ENCODE data around the gene CARD10.
A peak's percentile ranks its signal among the peaks of the same experiment; 100 is the strongest.

The CARD10 gene

DNA sequence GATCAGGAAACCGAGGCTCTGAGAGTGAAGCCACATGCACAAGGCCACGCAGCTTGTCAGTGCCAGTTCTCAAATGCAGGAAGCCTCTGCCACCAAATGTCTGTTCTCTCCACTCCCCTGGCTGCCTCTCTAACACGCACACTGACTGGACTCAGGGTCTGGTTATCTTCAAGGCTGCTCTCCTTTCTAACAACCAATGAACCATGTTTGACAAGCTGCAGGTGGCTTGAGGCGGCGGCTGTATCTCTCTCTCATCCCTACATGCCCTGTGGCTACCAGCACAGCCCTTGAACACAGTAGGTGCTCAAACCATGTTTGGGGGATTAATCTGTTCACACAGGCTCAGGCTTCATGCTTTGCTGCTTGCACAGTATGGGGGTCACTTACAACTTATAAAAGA is 56.8 kb downstream of the CARD10 start:
- DNase-seq = no peak

DNA sequence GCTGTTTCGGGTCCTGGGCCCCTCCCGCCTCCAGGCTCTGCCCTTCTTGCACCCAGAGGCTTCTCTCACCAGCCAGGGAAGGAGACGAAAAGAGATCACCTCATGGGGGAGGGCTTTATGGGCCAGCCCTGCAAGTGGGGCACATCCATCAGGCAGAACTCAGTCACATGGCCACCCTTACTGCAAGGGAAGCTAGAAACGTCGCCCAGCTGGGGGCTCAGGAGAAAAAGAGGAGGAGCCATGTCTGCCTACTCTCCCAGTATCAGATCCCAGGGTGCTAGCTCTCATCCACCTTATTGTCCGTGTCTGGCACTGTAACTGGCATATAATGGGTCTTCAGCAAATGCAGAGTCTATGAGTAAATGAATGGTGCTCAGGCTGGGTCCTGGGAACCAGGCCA is 57.3 kb downstream of the CARD10 start:
- DNase-seq = no peak

DNA sequence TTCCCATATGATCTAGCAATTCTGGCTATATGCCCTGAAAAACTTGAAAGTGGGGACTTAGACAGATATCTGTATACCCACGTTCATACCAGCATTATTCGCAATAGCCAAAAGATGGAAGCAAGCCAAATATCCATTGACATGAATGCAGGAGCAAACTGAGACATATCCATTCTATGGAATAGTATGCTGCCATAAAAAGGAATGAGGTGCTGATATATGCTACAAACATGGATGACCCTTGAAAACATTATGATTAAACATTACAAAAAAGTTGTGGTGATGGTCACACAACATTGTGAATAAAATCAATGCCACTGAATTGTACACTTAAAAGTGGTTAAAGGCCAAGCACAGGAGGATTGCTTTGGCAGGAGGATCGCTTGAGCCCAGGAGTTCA is 58.5 kb downstream of the CARD10 start:
- no peak for DNase-seq

DNA sequence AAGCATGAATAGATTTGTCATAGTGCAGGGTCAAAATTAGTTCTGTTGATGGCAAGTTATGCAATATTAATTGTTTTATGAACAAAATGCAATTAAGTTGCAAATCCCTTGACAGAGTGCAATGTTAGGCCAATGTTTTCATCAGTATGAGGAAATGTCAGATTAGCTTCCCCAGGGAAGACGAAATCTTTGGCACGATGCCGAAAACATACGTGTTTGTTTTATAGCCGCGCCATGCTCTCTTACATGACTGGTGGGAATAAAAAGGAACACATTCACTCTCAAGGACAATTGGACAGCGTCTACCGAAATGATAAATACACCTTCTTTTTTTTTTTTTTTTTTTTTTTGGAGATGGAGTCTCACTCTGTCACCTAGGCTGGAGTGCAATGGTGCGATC is 60.0 kb downstream of the CARD10 start:
- DNase-seq = peak; percentile 43

DNA sequence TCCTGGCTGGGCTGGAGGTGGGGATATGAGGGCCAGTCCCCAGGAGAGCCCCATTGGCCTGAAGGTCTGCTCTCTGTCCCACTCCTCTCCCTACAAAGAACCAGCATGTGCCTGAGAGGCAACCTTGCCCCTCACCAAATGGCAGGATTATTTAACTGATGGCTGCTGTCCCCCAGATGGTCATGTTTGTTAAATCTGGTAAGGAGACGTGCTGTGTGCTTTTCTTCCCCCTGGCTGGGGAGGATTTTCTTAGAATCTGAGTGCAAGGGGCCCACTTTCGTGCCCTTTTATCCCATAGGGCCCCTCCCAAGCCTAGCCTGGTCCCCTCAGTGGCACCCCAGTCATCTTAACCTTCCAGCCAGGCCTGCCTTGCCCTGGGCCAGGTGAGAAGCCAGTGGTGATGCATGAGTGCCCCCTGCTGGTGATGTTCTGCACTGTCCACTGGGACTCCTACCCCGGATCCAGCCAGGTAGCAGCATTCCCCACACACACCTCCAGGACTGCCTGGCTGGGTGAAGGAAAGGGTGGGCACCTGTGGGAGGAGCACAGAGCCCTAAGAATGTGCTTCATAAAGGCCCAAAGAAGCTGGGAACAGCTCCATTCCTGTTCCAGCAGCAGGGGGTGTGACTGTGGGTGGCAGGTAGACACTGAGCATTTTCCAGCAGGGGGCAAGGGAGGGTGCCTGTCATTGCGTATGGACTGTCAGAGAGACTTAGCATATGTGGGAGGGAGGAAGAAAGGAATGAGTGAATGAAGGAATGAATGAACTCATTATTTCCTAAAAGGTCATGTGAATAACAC is 61.9 kb downstream of the CARD10 start:
- DNase-seq = peak; percentile 51

DNA sequence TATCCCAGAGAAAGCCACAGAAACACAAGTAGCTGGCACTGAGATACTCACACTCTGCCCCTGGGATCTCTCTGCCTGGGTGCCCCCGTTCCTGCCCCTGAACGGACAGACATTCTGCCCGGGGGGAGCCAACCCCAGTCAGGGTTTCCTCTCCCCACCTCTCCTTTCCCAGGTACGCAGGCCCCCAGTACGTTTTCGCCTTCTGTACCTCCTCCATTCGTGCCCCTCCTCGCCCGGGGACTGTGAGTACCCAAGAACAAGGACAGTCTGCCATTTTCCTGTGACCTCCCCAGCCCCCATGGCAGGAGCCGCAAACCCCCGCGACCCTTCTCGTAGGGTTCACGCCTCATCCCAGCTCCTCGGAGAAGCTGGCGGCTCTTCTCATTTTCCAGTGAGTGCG is 62.9 kb downstream of the CARD10 start:
- DNase-seq = no peak

DNA sequence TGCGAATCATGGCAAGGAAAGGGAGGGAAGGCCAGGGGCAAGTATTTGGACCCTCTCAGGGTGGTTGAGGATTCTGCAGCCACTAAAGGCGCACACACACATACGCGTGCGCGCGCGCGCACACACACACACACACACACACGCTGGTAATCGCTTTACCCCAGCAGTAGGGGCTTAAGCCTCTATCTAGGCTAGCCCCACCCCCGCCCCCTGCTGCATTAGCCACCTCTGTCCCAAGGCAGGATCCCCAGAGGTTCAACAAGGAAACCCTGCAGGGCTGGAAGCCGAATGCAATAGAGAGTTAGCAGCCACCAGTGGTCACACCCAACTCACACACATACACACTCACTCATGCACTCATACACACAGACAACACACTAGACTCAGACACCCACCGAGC is 63.3 kb downstream of the CARD10 start:
- no peak for DNase-seq

DNA sequence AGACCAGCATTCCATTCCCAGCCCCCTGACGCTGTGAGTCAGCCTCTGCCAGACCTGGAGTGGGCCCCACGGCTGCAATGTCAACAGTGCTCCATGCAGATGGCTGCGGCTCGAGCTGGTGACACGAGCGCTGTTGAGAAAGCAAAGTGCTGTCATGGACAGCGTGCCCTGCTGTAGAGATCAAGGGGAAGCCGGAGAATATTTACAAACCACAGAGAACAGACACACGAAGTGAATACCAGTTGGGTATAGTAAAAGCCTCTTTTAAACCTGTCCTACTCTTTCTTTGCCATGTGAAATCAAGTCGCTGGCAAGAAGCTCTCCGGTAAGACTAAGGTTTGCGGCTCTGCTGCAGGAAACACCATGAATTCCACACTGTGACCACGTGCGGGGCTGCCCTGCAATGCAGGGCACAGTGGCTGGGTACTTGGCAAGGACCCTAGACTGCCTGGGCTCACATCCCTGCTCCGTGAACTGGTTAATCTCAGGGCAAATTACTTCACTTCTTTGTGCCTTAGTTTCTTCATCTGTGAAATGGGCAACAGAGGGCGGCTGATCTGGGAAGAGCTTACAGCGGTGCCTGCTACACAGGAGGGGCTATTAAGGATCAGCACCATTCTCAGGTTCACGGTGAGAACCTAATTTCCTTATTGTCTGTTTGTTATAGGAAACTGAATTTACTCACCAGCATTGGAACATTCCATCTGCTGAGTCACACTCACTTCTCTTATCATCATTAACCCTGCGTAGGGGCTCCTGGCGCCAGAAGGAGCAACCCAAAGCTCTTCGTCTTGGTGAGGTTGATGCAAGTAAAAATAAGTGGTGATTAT is 64.1 kb downstream of the CARD10 start:
- no peak for DNase-seq

DNA sequence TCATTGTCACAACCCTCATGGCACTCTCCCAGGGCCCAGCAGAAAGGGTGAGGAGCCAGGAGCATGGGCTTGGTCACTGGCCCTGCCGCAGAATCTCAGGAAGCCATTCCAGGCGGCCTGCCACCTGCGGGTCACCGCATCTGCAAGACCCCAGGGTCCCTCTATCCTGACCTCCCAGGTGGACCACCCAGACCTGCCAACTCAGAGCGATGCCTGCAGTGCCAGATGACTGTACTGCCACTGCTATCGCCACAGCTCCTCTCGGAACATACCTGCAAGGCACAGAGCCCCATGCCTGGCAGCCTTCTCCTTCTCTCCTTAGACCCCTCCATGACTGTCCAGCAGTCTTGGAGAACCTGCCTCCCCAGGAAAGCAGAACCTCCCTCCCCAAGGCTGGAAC is 65.5 kb downstream of the CARD10 start:
- no peak for DNase-seq

DNA sequence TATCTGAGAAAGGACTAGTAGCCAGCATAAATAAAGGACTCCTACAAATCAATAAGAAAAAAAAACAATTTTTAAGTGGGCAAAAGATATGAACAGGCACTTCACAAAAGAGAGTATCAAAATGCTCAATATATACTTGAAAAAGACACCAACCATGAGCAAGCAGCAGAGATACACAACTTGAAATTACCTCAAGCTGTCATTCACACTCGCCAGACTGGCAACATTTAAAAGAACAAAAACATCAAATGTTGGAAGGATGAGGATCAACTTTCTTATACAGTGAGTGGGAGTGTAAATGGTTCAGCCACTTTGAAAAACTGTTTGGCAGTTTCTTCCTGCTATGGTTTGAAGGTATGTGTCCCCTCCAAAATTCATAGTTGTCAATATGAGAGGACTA is 68.0 kb downstream of the CARD10 start:
- DNase-seq = no peak

DNA sequence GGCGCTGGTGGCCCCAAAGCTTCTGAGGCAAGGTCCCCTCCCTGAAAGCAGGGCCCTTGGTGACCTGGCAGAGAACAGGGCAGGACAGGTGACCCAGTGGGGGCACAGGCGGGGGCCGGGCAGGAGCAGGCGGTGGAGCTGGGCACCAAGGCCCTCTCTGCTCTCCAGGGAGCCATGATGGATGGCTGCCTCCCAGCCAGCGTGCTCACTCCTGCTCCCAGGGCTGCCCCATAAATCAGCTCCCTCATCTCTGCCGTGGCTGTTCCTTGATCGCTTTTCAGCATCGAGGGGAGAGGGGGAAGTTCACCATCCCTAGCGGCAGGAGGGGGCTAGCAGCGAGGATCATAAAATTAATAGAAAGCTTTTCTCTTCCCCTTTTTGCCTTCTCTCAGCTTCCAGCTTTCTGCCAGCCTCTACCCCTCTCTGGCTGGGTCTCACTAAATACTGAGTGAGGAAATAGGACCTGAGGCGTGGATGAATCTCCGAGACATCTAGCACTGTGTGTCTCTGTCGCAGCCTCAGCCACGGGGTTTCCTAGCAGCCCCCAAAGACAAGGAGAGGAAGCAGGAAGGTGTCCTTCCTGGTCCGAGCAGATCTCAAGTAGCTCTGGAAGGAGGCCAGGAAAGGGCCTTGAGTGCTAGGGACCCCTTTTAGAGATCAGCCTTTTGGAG is 69.7 kb downstream of the CARD10 start:
- DNase-seq = no peak

DNA sequence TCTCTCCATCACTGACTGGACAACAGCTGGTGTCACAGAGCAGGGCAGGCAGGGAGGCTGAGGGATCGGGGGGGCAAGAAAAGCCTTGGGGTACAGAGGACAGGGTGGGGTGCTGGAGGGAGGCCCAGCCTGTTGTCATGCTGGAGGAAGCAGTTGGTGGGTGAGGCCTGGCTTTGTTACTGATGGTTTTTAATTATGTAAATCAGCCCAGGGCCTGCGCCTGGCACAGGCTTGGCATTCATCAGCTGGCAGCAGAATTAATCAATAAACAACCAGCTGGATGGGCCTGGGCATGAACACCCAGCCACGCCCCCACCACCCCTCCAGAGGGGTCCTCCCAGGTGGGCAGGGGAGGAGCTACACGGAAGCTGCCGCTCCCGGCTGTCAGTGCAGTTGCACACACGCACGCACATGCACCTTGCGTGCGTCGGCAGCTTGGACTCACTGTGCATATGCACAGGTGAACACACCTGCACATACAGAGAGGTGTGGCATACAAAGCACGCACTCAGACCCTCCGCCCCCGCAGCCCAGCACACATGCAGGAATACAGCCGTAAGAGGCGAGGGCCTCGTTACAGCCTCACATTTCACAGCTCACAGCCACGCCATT is 70.6 kb downstream of the CARD10 start:
- DNase-seq = peak; percentile 73

DNA sequence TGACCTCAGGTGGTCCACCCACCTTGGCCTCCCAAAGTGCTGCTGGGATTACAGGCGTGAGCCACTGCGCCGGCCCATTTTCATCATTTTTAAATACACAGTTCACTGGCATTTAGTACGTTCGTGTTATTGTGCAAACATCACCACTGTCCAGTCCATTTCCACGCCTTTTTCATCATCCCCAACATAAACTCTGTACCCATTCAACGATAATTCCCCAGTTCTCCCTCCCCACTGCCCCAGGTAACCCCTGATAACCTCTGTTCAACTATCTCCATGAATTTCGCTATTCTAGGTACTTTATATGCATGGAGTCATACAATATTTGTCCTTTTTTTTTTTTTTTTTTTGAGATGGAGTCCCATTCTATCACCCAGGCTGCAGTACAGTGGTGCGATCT is 73.7 kb downstream of the CARD10 start:
- no peak for DNase-seq

DNA sequence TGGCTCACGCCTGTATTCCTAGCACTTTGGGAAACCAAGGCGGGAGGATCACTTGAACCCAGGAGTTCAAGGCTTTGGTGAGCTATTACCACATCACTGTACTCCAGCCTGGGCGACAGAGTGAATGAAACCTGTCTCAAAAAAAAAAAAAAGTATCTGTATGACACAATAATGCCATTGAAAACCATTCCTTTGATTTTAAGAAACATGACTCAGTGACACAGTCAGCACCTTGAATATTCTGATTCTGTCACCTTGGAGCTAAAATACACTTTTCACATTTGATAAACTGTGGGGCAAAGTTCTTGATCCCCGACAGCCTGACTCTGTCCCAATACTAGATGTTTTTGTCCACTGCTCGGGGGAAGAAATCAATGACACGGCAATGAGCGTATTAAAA is 75.2 kb downstream of the CARD10 start:
- no peak for DNase-seq

DNA sequence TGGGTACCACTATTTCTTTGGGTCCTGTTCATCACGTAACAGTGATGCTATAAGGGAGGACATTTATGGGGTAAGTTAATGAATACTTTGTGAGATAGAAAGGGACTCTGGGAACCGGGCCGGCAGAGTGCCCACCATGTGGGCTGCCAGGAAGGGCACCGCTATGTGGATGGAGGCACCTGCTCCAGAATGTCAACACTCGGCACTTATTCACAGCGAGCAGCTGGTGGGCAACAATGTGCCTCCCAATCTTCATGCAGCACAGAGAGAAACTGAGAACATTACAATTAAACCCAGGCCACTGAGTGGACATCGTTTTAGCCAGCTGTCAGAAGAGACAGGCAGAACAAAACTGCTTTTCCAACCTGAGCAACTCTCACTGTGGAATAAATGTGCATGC is 76.1 kb downstream of the CARD10 start:
- DNase-seq = no peak

DNA sequence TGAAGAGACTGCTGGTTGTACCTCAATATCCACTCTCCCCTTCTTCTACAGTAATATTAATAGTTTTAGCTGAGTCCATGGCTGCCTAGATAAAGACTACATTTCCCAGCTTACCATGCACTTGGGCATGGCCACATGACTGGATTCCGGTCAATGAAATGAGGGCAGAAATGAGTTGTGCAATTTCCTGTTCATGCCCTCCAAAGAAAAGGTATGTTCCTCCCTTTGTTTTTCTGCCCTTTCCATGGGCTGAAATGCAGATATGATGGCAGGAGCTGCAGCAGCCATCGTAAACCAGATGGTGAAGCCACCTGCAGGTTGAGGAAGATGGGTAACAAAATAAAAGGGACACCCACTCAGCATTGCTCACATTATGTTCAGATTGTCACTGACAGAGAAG is 76.7 kb downstream of the CARD10 start:
- DNase-seq = no peak

DNA sequence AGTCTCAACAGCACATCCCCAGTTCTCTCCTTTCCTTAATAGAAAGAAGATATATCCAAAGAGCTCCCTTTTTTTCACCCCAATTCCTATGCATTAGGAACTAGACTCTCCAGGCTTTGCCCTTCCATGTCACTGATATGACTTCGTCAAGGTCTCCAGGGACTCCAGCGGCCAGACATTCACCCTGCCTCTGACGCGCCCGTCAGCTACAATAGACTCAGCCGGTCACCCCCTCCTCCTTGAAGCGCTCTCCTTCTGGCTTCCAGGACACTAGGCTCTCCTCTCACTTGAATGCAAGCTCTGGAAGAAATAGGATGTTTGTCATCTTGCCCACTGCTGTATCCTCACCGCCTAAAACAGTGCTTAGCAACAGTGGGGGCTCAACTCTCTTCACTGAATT is 77.1 kb downstream of the CARD10 start:
- no peak for DNase-seq

DNA sequence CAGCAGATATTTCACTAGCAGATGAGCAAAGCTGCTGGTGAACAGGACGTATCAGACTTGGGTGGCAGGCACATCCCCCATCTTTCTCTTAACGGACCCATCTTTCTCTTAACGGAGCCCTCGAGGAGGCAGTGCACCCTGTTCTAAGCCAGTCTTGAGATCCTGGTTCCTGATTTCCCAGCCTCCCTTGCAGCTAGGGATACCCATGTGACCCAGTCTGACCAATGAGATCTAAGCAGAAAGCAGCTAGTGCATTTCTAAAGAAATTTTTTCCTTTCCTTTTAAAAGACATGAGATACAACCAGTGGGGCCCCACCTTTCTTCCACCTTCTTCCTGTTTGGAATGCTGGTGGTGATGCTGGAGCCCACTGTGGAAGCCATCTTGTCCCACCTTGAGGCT is 78.3 kb downstream of the CARD10 start:
- DNase-seq = no peak

All from NCI-H1436 (cell line).